HFFc6 (cell line): ENCODE data around the gene MIX23. TPM values are rescaled to one million over a fixed set of nuclear protein-coding genes. Genes with fewer than 3 reads are reported as not detected.
A peak's percentile ranks its signal among the peaks of the same experiment; 100 is the strongest.

Source experiments
- DNase-seq: peaks from one replicate; pipeline ENCODE4 v3.0.0-alpha.2; 2018
- H3K27ac Mint-ChIP-seq: 2 replicates; pipeline ENCODE4 v1.8.0; 2020; ENCODE audit warnings: mild to moderate bottlenecking, mixed read lengths
- H3K27me3 Mint-ChIP-seq: 2 replicates; pipeline ENCODE4 v1.8.0; 2021; ENCODE audit warnings: mild to moderate bottlenecking, moderate library complexity, mixed read lengths; ENCODE audit not compliant: insufficient read depth
- H3K36me3 Mint-ChIP-seq: 2 replicates; pipeline ENCODE4 v1.8.0; 2021; ENCODE audit warnings: low read depth, mixed read lengths
- H3K4me1 Mint-ChIP-seq: 2 replicates; pipeline ENCODE4 v1.8.0; 2020; ENCODE audit warnings: low read depth, mixed read lengths
- H3K4me3 Mint-ChIP-seq: 2 replicates; pipeline ENCODE4 v1.8.0; 2020; ENCODE audit warnings: mild to moderate bottlenecking, moderate library complexity, mixed read lengths
- H3K9me3 Mint-ChIP-seq: 2 replicates; pipeline ENCODE4 v1.8.0; 2020; ENCODE audit warnings: mild to moderate bottlenecking, mixed read lengths
- CTCF ChIP-seq: fragments of 200-600 bp; sonication (generic); IDR thresholded peaks from 2 replicates; pipeline ENCODE4 v1.5.0; 2021; ENCODE audit warnings: antibody characterized with exemption, mild to moderate bottlenecking
- total RNA-seq, 6 experiments: library from RNA; stranded (reverse); fragmentation: NEBNext Ultra II Directional; extraction: Animal tissue kit (Norgen Biotek cat#: 25700); gene quantifications; 2 replicates in 1 of 6; 3 replicates in 5 of 6; pipeline ENCODE4 v1.2.3, GENCODE V29; 2021

MIX23 gene
- total RNA-seq, 6 experiments from 2014 or later = 29.8 to 43.6 (median 40.6) TPM

GRCh38 chr3:122365073-122365472, 18.0 kb downstream of the MIX23 start:
- no peaks in the 10 kb centered on the region for H3K9me3 Mint-ChIP-seq
- H3K27ac Mint-ChIP-seq = peak overlapping the region; percentile 76
- H3K36me3 Mint-ChIP-seq = peaks cover 17% of the 10 kb centered on the region; the same call in 1 of the 2 replicates
- peaks cover 14% of the 10 kb centered on the region for H3K4me1 Mint-ChIP-seq
- no peak overlapping the region for H3K4me3 Mint-ChIP-seq
- no peaks in the 10 kb centered on the region for H3K27me3 Mint-ChIP-seq
- no peak for DNase-seq
- no peak for TF ChIP-seq CTCF

- H3K4me3 Mint-ChIP-seq = no peak overlapping the region
- no peaks in the 10 kb centered on the region for H3K27me3 Mint-ChIP-seq
- peaks cover 14% of the 10 kb centered on the region for H3K4me1 Mint-ChIP-seq
- H3K9me3 Mint-ChIP-seq = no peaks in the 10 kb centered on the region
- no peak for DNase-seq
- H3K36me3 Mint-ChIP-seq = peaks cover 17% of the 10 kb centered on the region; the same call in 1 of the 2 replicates
- TF ChIP-seq CTCF = no peak
- H3K27ac Mint-ChIP-seq = no peak overlapping the region
These were observed 18.5 kb downstream of the MIX23 start for GRCh38 chr3:122364490-122364889.

GRCh38 chr3:122362026-122362425, 21.0 kb downstream of the MIX23 start:
- no peak for DNase-seq
- H3K4me3 Mint-ChIP-seq = no peak overlapping the region
- TF ChIP-seq CTCF = no peak
- H3K9me3 Mint-ChIP-seq = no peaks in the 10 kb centered on the region
- H3K27ac Mint-ChIP-seq = no peak overlapping the region
- H3K36me3 Mint-ChIP-seq = peaks cover 20% of the 10 kb centered on the region
- peaks cover 29% of the 10 kb centered on the region for H3K4me1 Mint-ChIP-seq
- H3K27me3 Mint-ChIP-seq = no peaks in the 10 kb centered on the region

- no peaks in the 10 kb centered on the region for H3K9me3 Mint-ChIP-seq
- no peak overlapping the region for H3K27ac Mint-ChIP-seq
- no peak for TF ChIP-seq CTCF
- H3K4me3 Mint-ChIP-seq = no peak overlapping the region
- no peak for DNase-seq
- no peaks in the 10 kb centered on the region; the same call in 1 of the 2 replicates for H3K27me3 Mint-ChIP-seq
- H3K4me1 Mint-ChIP-seq = peaks cover 15% of the 10 kb centered on the region
- peaks cover 9% of the 10 kb centered on the region for H3K36me3 Mint-ChIP-seq
These were observed 24.4 kb downstream of the MIX23 start for GRCh38 chr3:122358703-122359032.

GRCh38 chr3:122357828-122358702, 25.0 kb downstream of the MIX23 start:
- Mint-ChIP-seq H3K4me3 (no peak overlapping the region), H3K4me1 (peaks cover 15% of the 10 kb centered on the region), H3K27ac (no peak overlapping the region), H3K27me3 (no peaks in the 10 kb centered on the region; the same call in 1 of the 2 replicates), H3K9me3 (no peaks in the 10 kb centered on the region), H3K36me3 (peaks cover 9% of the 10 kb centered on the region)
- no peak for DNase-seq
- TF ChIP-seq CTCF = no peak
